Lower leg skin (tissue), 3 donors: ENCODE measurements around the gene C10orf67.
"Not testable (repeated sequence)": the region's sequence is repeated elsewhere in the genome, so short reads cannot be mapped to it uniquely, and the experiment has no call there.

Experiments used
- POLR2A ChIP-seq, 2 donors: fragments of 450-650 bp; IDR thresholded peaks; one replicate each; pipeline ENCODE4 v1.6.1; 2016 to 2017; ENCODE audit warnings: antibody characterized with exemption in 2 of 2, mild to moderate bottlenecking in 1 of 2, moderate library complexity in 1 of 2
- TF ChIP-seq, protein P1 (sequence below), 3 donors: fragments of 450-650 bp; IDR thresholded peaks; one replicate each; pipeline ENCODE4 v1.5.1; 2016; ENCODE audit warnings: antibody characterized with exemption in 3 of 3, mild to moderate bottlenecking in 3 of 3, moderate library complexity in 2 of 3

GRCh38 chr10:23365417-23366030, 20.9 kb upstream of the C10orf67 start:
- TF ChIP-seq, protein P1, sequence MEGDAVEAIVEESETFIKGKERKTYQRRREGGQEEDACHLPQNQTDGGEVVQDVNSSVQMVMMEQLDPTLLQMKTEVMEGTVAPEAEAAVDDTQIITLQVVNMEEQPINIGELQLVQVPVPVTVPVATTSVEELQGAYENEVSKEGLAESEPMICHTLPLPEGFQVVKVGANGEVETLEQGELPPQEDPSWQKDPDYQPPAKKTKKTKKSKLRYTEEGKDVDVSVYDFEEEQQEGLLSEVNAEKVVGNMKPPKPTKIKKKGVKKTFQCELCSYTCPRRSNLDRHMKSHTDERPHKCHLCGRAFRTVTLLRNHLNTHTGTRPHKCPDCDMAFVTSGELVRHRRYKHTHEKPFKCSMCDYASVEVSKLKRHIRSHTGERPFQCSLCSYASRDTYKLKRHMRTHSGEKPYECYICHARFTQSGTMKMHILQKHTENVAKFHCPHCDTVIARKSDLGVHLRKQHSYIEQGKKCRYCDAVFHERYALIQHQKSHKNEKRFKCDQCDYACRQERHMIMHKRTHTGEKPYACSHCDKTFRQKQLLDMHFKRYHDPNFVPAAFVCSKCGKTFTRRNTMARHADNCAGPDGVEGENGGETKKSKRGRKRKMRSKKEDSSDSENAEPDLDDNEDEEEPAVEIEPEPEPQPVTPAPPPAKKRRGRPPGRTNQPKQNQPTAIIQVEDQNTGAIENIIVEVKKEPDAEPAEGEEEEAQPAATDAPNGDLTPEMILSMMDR (IDR thresholded peaks at IDR 0.05) = not testable (repeated sequence)
- TF ChIP-seq POLR2A (IDR thresholded peaks at IDR 0.05) = not testable (repeated sequence)
